Kidney (tissue), 14 donors: ENCODE data around the gene S100A14. TPM values are rescaled to one million over a fixed set of nuclear protein-coding genes. Genes with fewer than 3 reads are reported as not detected.

Source experiments
- DNase-seq, 5 donors: peaks; one replicate each; pipeline ENCODE4 v3.0.0-alpha.2; 2013 to 2020
- FAIRE-seq: peaks from 2 replicates; lab custom pipeline; 2012; peaks lifted over from hg19 to GRCh38; lab: Jason Lieb, UNC
- H3K27ac ChIP-seq, 2 donors: one replicate each; pipeline ENCODE4 v1.7.0; 2013; ENCODE audit warnings: low read depth in 2 of 2, low read length in 2 of 2, inconsistent platforms in 1 of 2
- H3K27me3 ChIP-seq: one replicate; pipeline ENCODE4 v1.7.1; 2013; ENCODE audit warnings: low read length, inconsistent platforms; ENCODE audit not compliant: control insufficient read depth, insufficient read depth
- H3K36me3 ChIP-seq, 3 donors: one replicate each; pipeline versions ENCODE4 v1.7.0 to v1.7.1; 2013; ENCODE audit warnings: low read length in 3 of 3, control low read depth in 1 of 3, inconsistent platforms in 1 of 3; ENCODE audit not compliant: insufficient read depth in 3 of 3, control insufficient read depth in 2 of 3
- H3K4me1 ChIP-seq, 3 donors: one replicate each; pipeline versions ENCODE4 v1.7.0 to v1.7.1; 2013; ENCODE audit warnings: low read length in 3 of 3, inconsistent platforms in 1 of 3, low read depth in 1 of 3; ENCODE audit not compliant: control insufficient read depth in 2 of 3, insufficient read depth in 2 of 3
- H3K4me3 ChIP-seq, 3 donors: one replicate each; pipeline versions ENCODE4 v1.7.0 to v1.8.1; 2013; ENCODE audit warnings: low read length in 3 of 3, control low read depth in 1 of 3, inconsistent platforms in 1 of 3
- H3K9ac ChIP-seq, 3 donors: one replicate each; pipeline versions ENCODE4 v1.7.0 to v1.7.1; 2013; ENCODE audit warnings: low read length in 3 of 3, control low read depth in 1 of 3, inconsistent platforms in 1 of 3
- H3K9me3 ChIP-seq, 3 donors: one replicate each; pipeline versions ENCODE4 v1.7.0 to v1.7.1; 2013; ENCODE audit warnings: low read length in 3 of 3, control low read depth in 1 of 3, inconsistent platforms in 1 of 3; ENCODE audit not compliant: control insufficient read depth in 2 of 3, insufficient read depth in 1 of 3
- intact Hi-C: fragments of 100-400 bp; cut with DNase I; formaldehyde crosslinking; loops from one replicate; pipeline ENCODE4 v1.11.1; 2022
- polyA plus RNA-seq: library from polyadenylated mRNA; stranded (reverse); fragments of 350-450 nt; fragmentation: Illumina TruSeq; extraction: RNeasy Lipid Tissue Mini Kit (QIAGEN cat#74804); gene quantifications from one replicate; pipeline ENCODE4 v1.2.3, GENCODE V29; 2014; ENCODE audit warnings: low read depth, low replicate concordance; ENCODE audit not compliant: insufficient read depth
- total RNA-seq: library from RNA; stranded (reverse); fragmentation: NEBNext Ultra II Directional; extraction: Animal tissue kit (Norgen Biotek cat#: 25700); gene quantifications from one replicate; pipeline ENCODE4 v1.2.1, GENCODE V29; 2021
- TF ChIP-seq, protein P1 (sequence below): IDR thresholded peaks from 3 replicates; pipeline ENCODE4 v1.5.1; 2012; ENCODE audit warnings: mild to moderate bottlenecking, moderate library complexity, borderline replicate concordance; ENCODE audit not compliant: insufficient read depth; ENCODE audit errors: extremely low read depth
- donor health status: control.
- donor health status: control.
- donor health status: control.
- donor health status: control.
- donor health status: control.
- donor health status: DM: yes; HTN: yes; CAD: no.
- donor health status: Normal renal cell carcinoma (clear cell type).

The S100A14 gene
- total and polyA plus RNA-seq, 2 donors from 2014 or later = 35.6 to 75.9 TPM

DNA sequence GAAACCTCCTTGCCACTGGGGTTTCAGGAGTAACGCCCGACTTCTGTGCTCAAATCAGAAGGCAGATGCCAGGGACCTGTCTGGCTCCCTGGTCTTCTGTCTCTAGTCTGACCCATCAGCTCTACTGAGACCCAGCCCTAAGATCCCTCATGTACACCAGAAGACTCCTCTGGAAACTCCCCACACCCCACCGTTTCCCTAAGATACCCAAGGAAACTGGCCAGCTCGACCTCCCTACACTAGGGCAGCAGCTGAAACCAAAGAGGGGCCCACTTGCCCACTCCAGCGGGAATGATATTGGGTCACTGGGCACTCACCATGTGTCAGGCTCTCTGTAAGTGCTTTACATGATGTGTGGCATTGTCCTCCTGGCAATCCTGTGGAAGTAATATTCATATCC, 2.7 kb downstream of the S100A14 start:
- TF ChIP-seq, protein P1, sequence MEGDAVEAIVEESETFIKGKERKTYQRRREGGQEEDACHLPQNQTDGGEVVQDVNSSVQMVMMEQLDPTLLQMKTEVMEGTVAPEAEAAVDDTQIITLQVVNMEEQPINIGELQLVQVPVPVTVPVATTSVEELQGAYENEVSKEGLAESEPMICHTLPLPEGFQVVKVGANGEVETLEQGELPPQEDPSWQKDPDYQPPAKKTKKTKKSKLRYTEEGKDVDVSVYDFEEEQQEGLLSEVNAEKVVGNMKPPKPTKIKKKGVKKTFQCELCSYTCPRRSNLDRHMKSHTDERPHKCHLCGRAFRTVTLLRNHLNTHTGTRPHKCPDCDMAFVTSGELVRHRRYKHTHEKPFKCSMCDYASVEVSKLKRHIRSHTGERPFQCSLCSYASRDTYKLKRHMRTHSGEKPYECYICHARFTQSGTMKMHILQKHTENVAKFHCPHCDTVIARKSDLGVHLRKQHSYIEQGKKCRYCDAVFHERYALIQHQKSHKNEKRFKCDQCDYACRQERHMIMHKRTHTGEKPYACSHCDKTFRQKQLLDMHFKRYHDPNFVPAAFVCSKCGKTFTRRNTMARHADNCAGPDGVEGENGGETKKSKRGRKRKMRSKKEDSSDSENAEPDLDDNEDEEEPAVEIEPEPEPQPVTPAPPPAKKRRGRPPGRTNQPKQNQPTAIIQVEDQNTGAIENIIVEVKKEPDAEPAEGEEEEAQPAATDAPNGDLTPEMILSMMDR = no peak
- intact Hi-C loops = no loop called here
- H3K4me1 ChIP-seq = peaks cover 7 to 27% (median 23%) of the 10 kb centered on the region in 3 donors

DNA sequence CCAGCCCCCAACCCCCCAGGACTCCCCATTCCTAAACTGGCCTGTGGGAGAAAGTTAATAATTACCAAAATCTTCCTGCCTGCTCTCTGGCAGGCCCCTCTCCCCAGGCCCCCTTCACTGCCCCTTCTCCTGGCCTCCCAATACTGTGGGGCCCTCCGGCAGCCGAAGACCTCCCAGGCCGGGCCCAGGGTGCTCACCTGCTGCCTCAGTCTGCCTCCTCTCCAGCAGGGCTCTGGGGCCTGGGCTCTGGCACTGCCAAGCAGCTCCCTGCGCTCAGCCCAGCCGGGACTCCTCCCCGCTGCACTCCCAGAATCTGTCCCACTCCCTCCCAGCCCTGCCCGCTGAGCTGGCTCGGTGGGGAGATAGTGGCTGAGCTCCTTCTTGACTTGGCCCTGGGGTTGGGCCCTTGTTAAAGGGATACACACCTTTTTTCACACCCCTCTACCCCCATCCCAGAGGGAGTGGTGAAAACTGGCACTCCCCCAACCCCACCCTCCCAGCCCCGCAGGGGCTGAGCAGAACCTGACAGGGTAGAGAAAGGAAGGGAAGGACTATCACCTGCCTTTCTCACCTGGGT, 3.3 kb downstream of the S100A14 start, which contains the start of gene S100A16:
TSS of gene S100A16 (minus strand) at position 383 of the 577 bp plus-strand sequence. CDS start 4,986 bp downstream, outside the sequence.
- H3K36me3 ChIP-seq = no peaks in the 10 kb centered on the region
- peak; percentile 75 to 93 (median 86) for DNase-seq
- FAIRE-seq = no peak
- TF ChIP-seq, protein P1 = no peak
- intact Hi-C loops = no loop called here
- H3K4me3 ChIP-seq = peak within 1 kb of the TSS; percentile 59 to 81 (median 80)
- no peaks in the 10 kb centered on the region for H3K9me3 ChIP-seq
- H3K9ac ChIP-seq = peak within 1 kb of the TSS; percentile 5 to 92 (median 78)
- peaks cover 7 to 28% (median 24%) of the 10 kb centered on the region in 3 donors for H3K4me1 ChIP-seq
- no peaks in the 10 kb centered on the region for H3K27me3 ChIP-seq
- H3K27ac ChIP-seq = peak within 1 kb of the TSS; percentile 82 to 90

More for the DNA sequence above, 2.7 kb downstream of the S100A14 start:
- peak overlapping the region in 1 of 3 donors; percentile 92 for H3K9ac ChIP-seq
- no peaks in the 10 kb centered on the region for H3K9me3 ChIP-seq
- no peaks in the 10 kb centered on the region for H3K36me3 ChIP-seq
- FAIRE-seq = no peak
- peak in 1 of 5 donors; percentile 29 for DNase-seq
- H3K27ac ChIP-seq = peak overlapping the region; percentile 82 to 90
- H3K4me3 ChIP-seq = peak overlapping the region in 1 of 3 donors; percentile 80
- H3K27me3 ChIP-seq = no peaks in the 10 kb centered on the region

DNA sequence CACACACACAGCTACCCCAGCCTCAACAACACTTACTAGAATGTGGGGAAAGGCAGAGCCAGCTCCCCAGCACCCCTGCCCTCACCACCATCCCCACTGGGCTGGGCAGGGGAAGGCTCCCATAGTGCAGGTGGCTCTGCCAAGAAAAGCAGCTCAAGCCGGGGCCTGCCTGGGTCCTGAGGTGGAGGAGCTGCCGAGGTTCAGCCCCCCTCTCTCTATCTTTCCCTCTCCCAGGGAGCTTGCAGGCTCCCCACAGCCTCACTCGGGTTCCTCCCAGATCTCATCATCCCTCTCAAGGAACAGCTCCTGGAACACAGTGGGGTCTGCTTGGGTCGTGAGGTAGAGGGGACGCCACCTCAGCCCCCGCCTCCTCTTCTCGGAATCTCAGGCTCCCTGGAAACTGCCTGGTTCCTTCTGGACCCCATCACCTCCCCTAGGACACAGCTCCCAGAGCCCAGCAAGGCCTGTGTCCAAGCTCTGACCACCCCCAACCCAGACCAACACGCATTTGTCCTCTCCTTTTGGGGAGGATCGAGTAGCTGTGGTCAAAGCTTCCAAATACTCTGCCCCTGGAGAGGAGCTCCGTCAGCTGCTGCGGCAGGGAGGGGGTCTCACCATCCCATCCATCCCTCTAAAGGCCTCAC, 3.9 kb downstream of the S100A14 start:
- FAIRE-seq (no peak), DNase-seq (peak in 4 of 5 donors; percentile 37 to 70 (median 58))
- Histone ChIP-seq H3K9me3 (no peaks in the 10 kb centered on the region), H3K27me3 (no peaks in the 10 kb centered on the region), H3K36me3 (peaks cover 0 to 2% (median 0%) of the 10 kb centered on the region in 3 donors), H3K27ac (peak overlapping the region; percentile 82 to 90), H3K4me1 (peaks cover 7 to 25% (median 24%) of the 10 kb centered on the region in 3 donors), H3K4me3 (peak overlapping the region; percentile 59 to 81 (median 80)), H3K9ac (peak overlapping the region in 2 of 3 donors; percentile 78 to 92)
- intact Hi-C loops = no loop called here
- TF ChIP-seq, protein P1 = no peak
